ENCODE data around the gene ERICH6B. TPM values are rescaled to one million over a fixed set of nuclear protein-coding genes. Genes with fewer than 3 reads are reported as not detected.

The ERICH6B gene
- total RNA-seq, 3 donors from 2014 or later, result not detected

- Histone ChIP-seq H3K4me1 (no peaks in the 10 kb centered on the region), H3K27ac (no peak overlapping the region), H3K9me3 (no peaks in the 10 kb centered on the region), H3K36me3 (no peaks in the 10 kb centered on the region), H3K27me3 (no peaks in the 10 kb centered on the region), H3K4me3 (no peak overlapping the region)
- no peak for TF ChIP-seq POLR2AphosphoS5 (IDR thresholded peaks at IDR 0.05)
- intact Hi-C loops (cut with DNase I; ENCODE audit: low total_unique reads), result no loop called here
- no peak for DNase-seq (ENCODE audit: low spot score in 2 of 2)
Observed at GRCh38 chr13:45522571-45522970, 93.0 kb downstream of the ERICH6B start.

- Histone ChIP-seq H3K4me3 (no peak overlapping the region), H3K27me3 (no peaks in the 10 kb centered on the region), H3K4me1 (no peaks in the 10 kb centered on the region), H3K36me3 (no peaks in the 10 kb centered on the region), H3K27ac (no peak overlapping the region), H3K9me3 (no peaks in the 10 kb centered on the region)
- no peak for TF ChIP-seq CTCF (IDR thresholded peaks at IDR 0.05)
- TF ChIP-seq POLR2A (IDR thresholded peaks at IDR 0.05), result no peak
- no peak for TF ChIP-seq POLR2AphosphoS5 (IDR thresholded peaks at IDR 0.05)
- DNase-seq (ENCODE audit: low spot score in 2 of 2), result no peak
- intact Hi-C loops (cut with DNase I; ENCODE audit: low total_unique reads), result no loop called here
Observed at GRCh38 chr13:45521297-45521696, 94.2 kb downstream of the ERICH6B start.

- Histone ChIP-seq H3K9me3 (no peaks in the 10 kb centered on the region), H3K36me3 (no peaks in the 10 kb centered on the region), H3K27ac (no peak overlapping the region), H3K4me1 (no peaks in the 10 kb centered on the region), H3K27me3 (no peaks in the 10 kb centered on the region), H3K4me3 (no peak overlapping the region)
- no peak for DNase-seq (ENCODE audit: low spot score in 2 of 2)
- intact Hi-C loops (cut with DNase I; ENCODE audit: low total_unique reads), result no loop called here
- TF ChIP-seq POLR2AphosphoS5 (IDR thresholded peaks at IDR 0.05), result no peak
Observed at GRCh38 chr13:45519493-45519892, 96.0 kb downstream of the ERICH6B start.

GRCh38 chr13:45518525-45519245 lies 96.9 kb downstream of the ERICH6B start:
- intact Hi-C loops (cut with DNase I; ENCODE audit: low total_unique reads), result no loop called here
- Histone ChIP-seq H3K4me1 (no peaks in the 10 kb centered on the region), H3K4me3 (no peak overlapping the region)

GRCh38 chr13:45516757-45517156 lies 98.8 kb downstream of the ERICH6B start:
- H3K36me3 ChIP-seq, result no peaks in the 10 kb centered on the region
- no peaks in the 10 kb centered on the region for H3K27me3 ChIP-seq
- H3K4me3 ChIP-seq, result no peak overlapping the region
- no peak for DNase-seq (ENCODE audit: low spot score in 2 of 2)
- no peak for TF ChIP-seq POLR2A (IDR thresholded peaks at IDR 0.05)
- no peak for TF ChIP-seq CTCF (IDR thresholded peaks at IDR 0.05)
- no peak for TF ChIP-seq POLR2AphosphoS5 (IDR thresholded peaks at IDR 0.05)
- H3K9me3 ChIP-seq, result no peaks in the 10 kb centered on the region
- intact Hi-C loops (cut with DNase I; ENCODE audit: low total_unique reads), result no loop called here
- no peak overlapping the region for H3K27ac ChIP-seq
- H3K4me1 ChIP-seq, result no peaks in the 10 kb centered on the region

More at GRCh38 chr13:45518525-45519245, 96.9 kb downstream of the ERICH6B start:
- Histone ChIP-seq H3K36me3 (no peaks in the 10 kb centered on the region), H3K27me3 (no peaks in the 10 kb centered on the region), H3K9me3 (no peaks in the 10 kb centered on the region), H3K27ac (no peak overlapping the region)
- DNase-seq (ENCODE audit: low spot score in 2 of 2), result no peak
- TF ChIP-seq CTCF (IDR thresholded peaks at IDR 0.05) (no peak), POLR2AphosphoS5 (IDR thresholded peaks at IDR 0.05) (no peak), POLR2A (IDR thresholded peaks at IDR 0.05) (no peak)

GRCh38 chr13:45512098-45512496 lies 103.4 kb downstream of the ERICH6B start:
- H3K27me3 ChIP-seq, result no peaks in the 10 kb centered on the region
- TF ChIP-seq POLR2AphosphoS5 (IDR thresholded peaks at IDR 0.05) (no peak), POLR2A (IDR thresholded peaks at IDR 0.05) (no peak), CTCF (IDR thresholded peaks at IDR 0.05) (no peak)
- DNase-seq (ENCODE audit: low spot score in 2 of 2), result no peak
- no peaks in the 10 kb centered on the region for H3K4me1 ChIP-seq
- no peak overlapping the region for H3K4me3 ChIP-seq
- no peaks in the 10 kb centered on the region for H3K36me3 ChIP-seq
- intact Hi-C loops (cut with DNase I; ENCODE audit: low total_unique reads), result no loop called here
- H3K9me3 ChIP-seq, result no peaks in the 10 kb centered on the region
- no peak overlapping the region for H3K27ac ChIP-seq

Data from breast epithelium (tissue), 4 donors.